Nephron progenitor cell (in vitro differentiated cells): ENCODE measurements around the gene SYCP2L.

Experiments
- DNase-seq: peaks from one replicate; pipeline ENCODE4 v3.0.0; 2021
- H3K27ac Mint-ChIP-seq: 2 replicates; pipeline ENCODE4 v1.8.0; 2021; ENCODE audit warnings: mild to moderate bottlenecking, moderate library complexity, mixed read lengths
- H3K27me3 Mint-ChIP-seq: 2 replicates; pipeline ENCODE4 v1.8.0; 2021; ENCODE audit warnings: mild to moderate bottlenecking, low read depth, mixed read lengths; ENCODE audit not compliant: poor library complexity
- H3K36me3 Mint-ChIP-seq: 2 replicates; pipeline ENCODE4 v1.8.0; 2021; ENCODE audit warnings: low read depth, mixed read lengths
- H3K4me1 Mint-ChIP-seq: 2 replicates; pipeline ENCODE4 v1.8.0; 2021; ENCODE audit warnings: mixed read lengths
- H3K4me3 Mint-ChIP-seq: 2 replicates; pipeline ENCODE4 v1.8.0; 2021; ENCODE audit warnings: mild to moderate bottlenecking, moderate library complexity, mixed read lengths
- H3K9me3 Mint-ChIP-seq: 2 replicates; pipeline ENCODE4 v1.8.0; 2021; ENCODE audit warnings: mild to moderate bottlenecking, moderate library complexity, mixed read lengths
- CTCF ChIP-seq: fragments of 200-600 bp; sonication (generic); IDR thresholded peaks from 2 replicates; pipeline ENCODE4 v1.5.0; 2021; ENCODE audit warnings: antibody characterized with exemption

The SYCP2L gene

DNA sequence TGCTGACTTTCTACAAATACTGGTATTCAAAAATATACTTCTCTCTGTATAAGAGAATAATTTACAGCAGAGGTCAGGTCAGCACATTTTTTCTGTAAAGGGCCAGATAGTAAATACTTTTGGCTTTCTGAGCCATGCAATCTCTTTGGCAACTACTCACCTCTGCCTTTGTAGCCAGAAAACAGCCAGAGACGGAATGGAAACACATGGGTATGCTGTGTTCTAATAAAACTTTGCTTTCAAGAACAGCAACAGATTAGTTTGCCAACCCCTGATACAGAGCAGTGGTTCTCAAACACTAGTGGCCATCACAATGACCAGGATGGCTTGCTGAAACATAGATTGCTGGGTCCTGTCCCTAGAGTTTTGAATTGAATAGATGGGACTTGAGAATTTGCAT, 46.3 kb downstream of the SYCP2L start:
- DNase-seq: no peak
- H3K27me3 Mint-ChIP-seq: peaks cover 6% of the 10 kb centered on the region
- TF ChIP-seq CTCF: no peak
- H3K9me3 Mint-ChIP-seq: peaks cover 7% of the 10 kb centered on the region
- no peak overlapping the region for H3K27ac Mint-ChIP-seq
- H3K4me1 Mint-ChIP-seq: no peaks in the 10 kb centered on the region
- H3K4me3 Mint-ChIP-seq: no peak overlapping the region
- H3K36me3 Mint-ChIP-seq: peaks cover 62% of the 10 kb centered on the region

GRCh38 chr6:10939840-10940239, 53.0 kb downstream of the SYCP2L start:
- Mint-ChIP-seq H3K27me3 (peaks cover 4% of the 10 kb centered on the region), H3K27ac (no peak overlapping the region), H3K9me3 (peaks cover 22% of the 10 kb centered on the region), H3K4me3 (no peak overlapping the region), H3K36me3 (peaks cover 52% of the 10 kb centered on the region), H3K4me1 (no peaks in the 10 kb centered on the region)
- no peak for TF ChIP-seq CTCF
- DNase-seq: no peak

DNA sequence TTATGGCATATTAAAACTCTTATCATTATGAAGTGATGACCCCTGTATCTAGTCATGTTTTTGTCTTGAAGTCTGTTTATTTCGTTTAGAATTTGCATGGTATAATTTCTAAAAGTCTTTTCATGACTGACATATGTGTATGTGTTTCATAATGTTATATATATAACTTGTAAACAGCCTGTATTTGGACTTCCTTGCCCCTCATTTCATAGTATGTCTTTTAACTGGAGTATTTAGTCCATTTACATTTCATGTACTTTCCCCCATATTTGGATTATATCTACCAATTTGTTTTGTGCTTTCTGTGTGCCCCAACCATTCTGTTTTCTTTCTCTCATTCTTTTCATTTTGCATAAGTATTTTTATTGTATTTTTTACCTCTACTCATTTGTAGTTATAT, 59.0 kb downstream of the SYCP2L start:
- no peak for TF ChIP-seq CTCF
- DNase-seq: no peak
- Mint-ChIP-seq H3K4me1 (no peaks in the 10 kb centered on the region), H3K27ac (no peak overlapping the region), H3K4me3 (no peak overlapping the region), H3K27me3 (peaks cover 4% of the 10 kb centered on the region), H3K9me3 (peaks cover 3% of the 10 kb centered on the region), H3K36me3 (peaks cover 12% of the 10 kb centered on the region)

GRCh38 chr6:10947966-10948365, 61.1 kb downstream of the SYCP2L start:
- H3K36me3 Mint-ChIP-seq: peaks cover 10% of the 10 kb centered on the region
- no peak overlapping the region for H3K4me3 Mint-ChIP-seq
- no peaks in the 10 kb centered on the region for H3K4me1 Mint-ChIP-seq
- no peak overlapping the region for H3K27ac Mint-ChIP-seq
- H3K9me3 Mint-ChIP-seq: no peaks in the 10 kb centered on the region
- H3K27me3 Mint-ChIP-seq: peaks cover 4% of the 10 kb centered on the region
- DNase-seq: no peak
- no peak for TF ChIP-seq CTCF

GRCh38 chr6:10949579-10950490, 63.0 kb downstream of the SYCP2L start:
- no peak overlapping the region for H3K27ac Mint-ChIP-seq
- no peak overlapping the region for H3K4me3 Mint-ChIP-seq
- DNase-seq: no peak
- H3K27me3 Mint-ChIP-seq: peaks cover 6% of the 10 kb centered on the region
- no peak for TF ChIP-seq CTCF
- H3K36me3 Mint-ChIP-seq: peaks cover 16% of the 10 kb centered on the region
- no peaks in the 10 kb centered on the region for H3K9me3 Mint-ChIP-seq
- no peaks in the 10 kb centered on the region for H3K4me1 Mint-ChIP-seq
